Measurements from ENCODE around the gene LIPC.
"Not testable (repeated sequence)": the region's sequence is repeated elsewhere in the genome, so short reads cannot be mapped to it uniquely, and the experiment has no call there.

LIPC gene

DNA sequence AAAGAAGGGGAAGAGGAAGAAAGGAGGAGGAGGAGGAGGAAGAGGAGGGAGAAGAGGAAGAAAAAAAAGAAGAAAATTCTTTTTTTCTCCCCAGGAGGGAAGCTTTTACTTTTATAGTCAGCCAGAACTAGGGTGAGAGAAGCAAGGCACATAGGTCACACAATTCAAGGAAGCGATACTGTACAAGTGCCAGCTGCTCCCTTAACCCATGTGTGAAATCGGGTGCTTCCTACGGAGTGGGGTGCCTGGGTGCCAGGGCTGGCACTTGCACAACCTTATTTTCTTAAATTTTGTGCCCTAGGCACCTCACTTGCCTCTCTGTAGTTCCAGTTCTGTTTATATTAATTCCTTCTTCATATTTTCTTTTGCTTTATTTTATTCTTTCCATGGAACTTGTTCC, 150.4 kb downstream of the LIPC start:
- DNase-seq: peak in 2 of 51 donors; percentile 9 to 14

DNA sequence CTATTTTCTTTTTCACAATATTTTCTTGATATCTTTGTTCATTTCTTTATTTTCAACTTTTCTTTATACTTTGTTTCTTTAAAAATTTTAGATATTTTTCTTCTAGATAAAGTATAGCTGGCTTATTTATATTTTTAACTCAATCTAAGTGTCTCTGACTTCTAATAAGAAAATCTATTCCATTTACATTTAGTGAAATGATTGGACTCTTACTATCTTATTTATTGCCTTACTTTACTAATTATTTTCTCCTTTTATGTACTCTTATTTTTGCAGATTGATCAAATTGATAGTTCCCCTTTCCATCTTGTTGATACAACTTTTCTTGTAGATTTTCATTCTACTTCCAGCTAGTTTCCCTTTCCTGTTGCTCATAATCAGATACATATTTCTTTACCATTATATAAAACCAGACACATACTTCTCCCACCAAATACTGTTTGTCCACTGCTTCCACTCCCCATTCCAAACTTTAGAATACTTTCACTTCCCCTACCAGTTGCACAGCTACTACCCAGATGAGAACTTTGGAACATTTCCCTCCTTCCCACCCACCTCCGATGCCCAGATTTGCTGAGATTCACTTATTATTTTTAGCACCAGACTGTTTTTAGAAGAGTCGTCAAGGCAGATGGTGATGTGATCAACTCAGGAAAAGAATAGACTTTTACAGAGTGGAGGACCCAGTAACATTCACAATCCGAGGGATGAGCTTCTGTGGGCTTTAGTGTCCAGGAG, 151.5 kb downstream of the LIPC start:
- no peak for DNase-seq

GRCh38 chr15:58584789-58585461, 153.1 kb downstream of the LIPC start:
- DNase-seq: no peak

DNA sequence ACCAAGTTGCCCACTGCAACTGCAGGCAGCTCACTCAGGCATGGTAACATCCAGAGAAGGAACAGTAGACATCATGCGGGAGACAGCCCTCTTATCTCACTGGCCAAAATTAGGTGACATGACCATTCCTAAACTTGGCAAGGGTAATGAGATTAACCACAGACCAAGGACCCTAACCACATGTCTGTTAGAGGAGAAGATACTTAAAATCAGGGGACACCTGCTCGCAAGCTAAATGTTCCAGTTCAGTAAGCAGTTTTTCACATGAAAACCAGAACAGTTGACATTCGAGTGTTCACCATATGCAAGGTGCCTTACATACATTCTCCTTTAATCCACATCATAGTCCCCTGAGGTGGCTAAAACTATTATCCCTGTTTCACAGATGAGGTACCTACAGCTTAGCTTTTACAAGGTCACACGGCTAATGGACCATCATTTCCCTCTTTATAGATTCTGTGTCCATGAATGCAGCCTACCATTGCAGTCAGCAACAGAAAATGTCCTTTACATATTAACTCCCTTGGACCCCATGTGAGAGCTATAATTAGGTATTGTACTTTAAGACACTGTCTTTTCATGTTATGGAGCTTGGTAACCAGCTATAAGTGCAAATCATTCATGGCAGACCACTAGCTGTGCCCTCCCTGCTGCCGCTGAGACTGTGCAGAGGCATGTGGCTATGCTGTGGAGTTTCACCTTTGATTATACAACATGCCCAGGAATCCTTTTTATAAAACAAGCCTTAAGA, 154.1 kb downstream of the LIPC start:
- no peak for DNase-seq

DNA sequence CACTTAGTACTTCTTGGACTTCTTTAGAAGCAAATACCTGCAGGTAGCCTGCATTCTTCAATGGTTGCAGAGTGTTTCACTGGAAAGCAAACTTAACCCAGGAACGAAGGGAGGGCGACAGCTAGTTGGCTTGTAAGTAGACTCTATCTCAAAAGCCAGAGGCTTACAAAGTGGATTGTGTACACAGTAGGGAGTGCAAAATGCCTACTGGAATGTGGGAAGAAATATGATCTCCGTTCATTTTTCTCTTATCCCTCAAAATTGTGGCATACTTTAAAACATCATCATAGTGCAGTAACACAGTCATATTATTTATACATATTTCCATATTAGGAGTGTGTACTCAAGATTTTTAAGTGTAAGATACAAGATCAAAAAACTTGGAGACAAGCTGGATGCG, 155.7 kb downstream of the LIPC start:
- no peak for DNase-seq

DNA sequence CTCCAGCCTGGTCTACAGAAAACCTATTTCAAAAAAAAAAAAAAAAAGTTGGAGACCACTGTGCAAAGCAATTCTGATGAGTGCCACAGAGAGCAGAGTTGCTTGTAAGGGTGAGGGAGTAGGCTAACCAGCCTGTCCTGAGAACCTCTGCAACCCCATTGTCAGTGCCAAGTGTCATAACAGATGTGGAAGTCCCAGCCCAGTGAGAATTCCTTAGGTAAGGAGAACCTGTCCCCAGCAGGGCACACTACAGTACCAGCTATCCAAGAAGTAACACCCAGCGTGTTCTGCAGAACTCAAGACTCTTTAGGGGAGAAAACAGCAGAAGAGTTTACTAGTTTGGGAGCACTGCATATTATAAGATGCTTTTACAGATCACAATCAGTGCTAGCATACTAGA, 156.3 kb downstream of the LIPC start:
- DNase-seq: no peak

DNA sequence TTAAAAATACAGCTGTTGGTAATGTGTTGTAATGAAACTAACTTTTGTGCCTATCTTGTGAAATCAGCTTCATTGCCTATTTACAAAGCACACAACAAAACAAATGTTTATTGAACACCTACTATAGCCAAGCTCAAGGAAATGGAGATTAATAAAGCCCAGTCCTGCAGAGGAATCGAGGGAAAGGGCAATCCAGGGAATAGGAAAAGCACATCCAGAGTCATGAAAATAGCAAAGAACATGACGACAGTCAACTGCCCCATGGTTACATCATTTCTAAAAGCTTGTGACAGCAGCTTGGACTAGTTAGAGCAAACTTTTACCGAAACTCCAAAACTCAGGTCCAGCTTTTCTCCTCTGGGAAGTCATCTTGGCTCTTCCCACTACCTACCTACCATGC, 157.3 kb downstream of the LIPC start:
- DNase-seq: no peak

DNA sequence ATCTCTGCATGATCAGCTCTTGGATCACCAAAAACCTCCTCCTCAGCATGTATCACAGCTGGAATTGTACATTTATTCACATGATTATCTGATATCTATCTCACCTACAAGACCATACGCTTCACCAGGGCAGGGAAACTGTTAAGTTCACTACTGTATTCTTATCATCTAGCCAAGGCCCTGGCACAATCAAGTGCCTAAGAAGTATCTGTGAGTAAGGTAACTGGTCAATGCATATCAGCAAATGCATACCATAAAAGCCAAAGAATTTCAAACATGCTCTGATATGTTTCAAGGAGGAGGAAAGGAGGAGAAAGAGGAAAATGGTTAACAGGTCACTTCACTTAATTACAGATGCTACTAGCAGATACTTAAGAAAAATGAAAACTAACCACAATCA, 158.4 kb downstream of the LIPC start:
- no peak for DNase-seq

DNA sequence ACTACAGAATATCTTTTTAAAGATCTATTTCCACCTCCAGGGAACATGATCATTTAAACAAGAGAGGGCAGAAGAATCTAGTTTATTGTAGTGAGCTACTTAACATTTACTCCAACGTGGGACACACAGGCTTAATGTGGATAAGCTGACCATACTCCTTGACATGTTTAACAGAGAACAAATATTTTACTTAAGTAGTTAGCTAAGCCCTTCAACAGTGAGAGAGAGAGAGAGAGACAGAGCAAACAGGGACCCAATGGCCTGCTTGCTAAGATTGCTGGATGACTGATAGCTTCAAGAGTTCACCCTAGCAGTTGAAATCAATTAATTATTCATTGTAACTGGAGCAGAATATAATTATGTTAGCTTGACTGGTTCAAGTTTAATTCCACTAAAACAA, 159.1 kb downstream of the LIPC start:
- no peak for DNase-seq

GRCh38 chr15:58593870-58594269, 162.1 kb downstream of the LIPC start:
- DNase-seq: no peak

- DNase-seq: no peak
Observed at GRCh38 chr15:58594898-58595297, 163.1 kb downstream of the LIPC start.

GRCh38 chr15:58595516-58596263, 163.9 kb downstream of the LIPC start:
- DNase-seq: no peak

DNA sequence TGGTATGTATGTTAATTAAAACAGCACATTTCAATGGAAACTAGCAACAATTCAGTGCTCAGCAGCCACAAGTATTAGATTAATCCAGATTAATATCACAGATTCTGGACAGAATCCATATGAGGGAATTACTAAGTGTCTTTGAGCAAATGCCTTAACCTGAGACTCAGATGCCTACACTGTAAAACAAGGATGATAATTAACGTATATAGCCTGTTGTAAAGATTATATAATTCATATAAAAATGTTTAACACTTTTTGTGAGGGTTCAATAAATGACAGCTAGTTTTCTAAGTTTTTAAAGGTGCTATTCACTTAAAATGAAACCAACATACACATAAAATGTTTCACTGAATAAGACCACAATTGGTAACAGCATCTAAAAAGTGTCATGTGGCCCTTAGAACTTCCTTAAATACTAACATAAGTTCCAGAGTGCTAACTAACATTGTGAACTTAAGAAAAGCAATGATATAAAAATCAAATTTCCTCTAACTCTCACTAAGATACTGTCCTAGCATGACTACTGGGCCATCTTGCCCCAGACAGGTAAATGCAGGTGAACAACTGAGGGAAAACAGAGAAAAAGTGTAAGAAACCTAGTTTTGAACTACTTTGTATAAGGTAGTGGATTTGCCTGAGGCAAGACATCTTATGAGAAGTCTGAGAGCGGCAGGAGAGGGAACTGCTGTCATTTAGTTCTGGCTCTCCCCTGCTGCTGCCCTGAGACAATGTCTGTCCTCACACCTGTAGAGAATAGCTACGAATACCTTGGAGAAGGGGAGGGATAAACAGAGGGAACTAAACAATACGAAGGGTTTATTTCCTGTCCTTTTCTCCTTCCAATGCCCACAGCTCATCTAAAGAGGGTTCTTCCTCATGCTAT, 166.4 kb downstream of the LIPC start:
- DNase-seq: no peak

- no peak for DNase-seq
Observed at GRCh38 chr15:58598829-58599210, 167.0 kb downstream of the LIPC start.

DNA sequence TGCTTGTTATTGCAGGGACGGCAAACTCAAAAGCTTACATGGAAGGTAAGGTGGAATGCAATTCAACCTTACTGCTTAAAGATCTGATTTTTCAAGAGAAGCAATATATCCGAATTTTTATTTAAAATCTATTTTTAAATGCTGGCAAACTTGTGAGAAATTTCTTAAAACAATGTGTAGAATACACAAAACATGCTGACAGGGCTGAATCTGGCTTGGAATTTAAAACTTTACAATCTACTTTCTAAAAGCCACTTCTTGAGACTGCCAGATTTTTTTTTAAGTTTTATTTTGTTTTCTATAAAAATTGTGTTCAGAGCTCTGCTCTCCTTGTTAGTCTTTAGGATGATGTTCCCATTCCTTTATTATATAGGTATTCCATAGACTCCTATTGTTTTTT, 171.0 kb downstream of the LIPC start:
- DNase-seq: no peak

- not testable (repeated sequence) for DNase-seq
Observed at GRCh38 chr15:58603927-58604326, 172.1 kb downstream of the LIPC start.

GRCh38 chr15:58604455-58604923, 172.7 kb downstream of the LIPC start:
- no peak for DNase-seq

- DNase-seq: no peak
Observed at GRCh38 chr15:58605931-58606530, 174.2 kb downstream of the LIPC start.

DNA sequence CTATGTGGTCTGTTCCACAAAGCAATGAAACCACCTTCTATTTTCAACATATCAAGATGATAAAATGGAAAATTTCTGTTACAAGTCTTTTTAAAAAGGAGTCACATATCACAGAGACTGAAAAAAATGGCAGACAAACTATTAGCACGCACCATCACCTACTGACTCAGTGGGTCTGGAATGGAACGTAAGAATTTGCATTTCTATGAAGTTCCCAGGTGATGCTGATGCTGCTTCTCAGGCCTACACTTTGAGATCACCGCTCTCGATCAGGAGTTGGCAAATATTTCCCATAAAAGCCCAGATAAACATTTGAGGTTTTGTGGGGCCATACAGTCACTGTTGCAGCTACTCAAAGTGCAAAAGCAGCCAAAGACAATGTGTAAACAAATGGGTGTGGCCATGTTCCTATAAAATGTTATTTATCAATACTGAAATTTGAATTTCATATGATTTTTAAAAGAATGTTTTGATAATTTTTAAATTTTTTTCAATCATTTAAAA, 174.8 kb downstream of the LIPC start:
- no peak for DNase-seq

DNA sequence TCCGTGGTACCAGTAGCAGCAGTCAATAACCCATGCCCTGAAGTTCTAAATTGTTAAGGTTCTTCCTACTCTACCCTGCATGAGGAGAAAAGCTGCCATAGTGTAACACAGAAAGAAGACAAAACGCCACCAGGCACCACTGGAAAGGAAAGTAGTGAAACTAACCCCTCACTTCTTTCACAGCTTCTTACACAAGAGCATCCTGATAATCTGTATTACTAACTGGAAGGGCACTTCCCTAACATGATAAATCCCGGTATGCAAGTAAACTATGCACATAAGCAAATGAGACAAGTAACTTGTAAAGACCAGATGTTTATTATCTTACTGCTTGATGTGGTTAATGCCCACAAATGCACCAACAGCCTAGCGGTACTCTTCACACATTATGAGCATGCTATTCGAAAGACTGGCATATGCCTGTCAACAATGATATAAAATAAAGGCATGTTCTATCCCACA, 176.4 kb downstream of the LIPC start:
- DNase-seq: no peak

Data from hypothalamus (tissue), 51 donors.